Right hindlimb (tissue), 1 donor: ENCODE results near the gene CCDC197.
A peak's percentile ranks its signal among the peaks of the same experiment; 100 is the strongest.

ENCODE experiments used
- DNase-seq: peaks from one replicate; pipeline ENCODE4 v3.0.0-alpha.2; 2018

The CCDC197 gene

DNA sequence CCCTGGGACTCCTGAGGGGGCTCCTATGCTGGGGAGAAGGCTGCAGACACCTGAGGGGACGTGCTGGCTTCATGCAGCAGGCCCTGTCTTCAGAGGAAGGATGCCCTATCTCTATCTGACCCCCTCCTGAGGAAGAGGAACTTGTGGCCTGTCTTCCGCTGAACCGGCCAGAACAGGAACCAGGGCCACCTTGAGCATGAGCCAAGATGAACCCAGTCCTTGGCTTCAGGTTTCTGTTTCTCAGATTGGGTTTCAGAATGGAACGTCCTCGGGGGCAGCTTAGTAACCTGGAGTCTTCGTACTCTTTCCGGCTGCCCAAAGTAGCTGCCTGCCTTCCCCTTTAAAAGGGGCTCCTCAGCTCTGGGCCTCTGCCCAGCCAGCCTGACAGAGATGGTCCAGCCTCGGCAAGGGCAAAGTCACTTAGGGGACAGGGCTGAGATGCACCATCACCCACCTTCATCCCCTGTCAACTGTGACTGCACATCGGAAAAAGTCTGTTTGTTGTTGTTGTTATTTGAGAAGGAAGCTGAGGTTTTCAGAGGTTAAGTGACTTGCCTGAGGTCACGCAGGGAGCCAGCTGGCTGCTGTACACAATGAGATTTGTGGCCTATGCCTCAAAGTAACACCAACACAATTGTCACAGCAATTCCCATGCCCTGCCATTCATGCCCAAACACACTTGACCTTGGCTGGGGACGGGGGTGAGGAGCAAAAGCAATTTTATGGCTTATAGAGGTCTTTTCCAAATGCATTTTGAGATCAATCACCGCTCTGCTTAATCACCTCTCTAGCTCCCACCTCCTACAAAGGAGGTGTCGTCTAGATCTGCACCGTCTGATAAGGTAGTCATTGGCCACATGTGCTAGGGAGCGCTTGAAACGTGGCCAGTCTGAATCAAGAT, 34.1 kb upstream of the CCDC197 start:
- DNase-seq = no peak

- no peak for DNase-seq
These were observed 33.4 kb upstream of the CCDC197 start for GRCh38 chr14:93963692-93964091.

DNA sequence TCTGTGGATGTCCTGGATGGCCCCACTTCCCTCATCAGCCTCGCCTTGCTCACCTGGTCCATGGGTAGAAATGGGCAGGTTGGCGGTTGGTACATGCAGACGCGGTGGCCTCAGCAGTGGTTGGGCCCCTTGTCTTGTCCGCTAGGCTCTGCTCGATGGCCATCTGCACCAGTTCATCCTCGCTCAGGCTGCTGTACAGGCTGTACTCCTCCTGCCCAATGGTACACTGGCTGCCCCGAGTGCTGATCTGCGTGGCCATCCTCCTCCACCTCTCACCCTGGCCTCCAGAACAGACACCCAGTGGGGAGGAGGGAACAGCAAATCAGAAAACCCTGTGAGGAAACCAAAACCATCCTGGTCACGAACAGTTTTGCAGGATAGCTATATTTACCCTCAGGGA, 32.8 kb upstream of the CCDC197 start:
- no peak for DNase-seq

GRCh38 chr14:93964820-93965286, 32.2 kb upstream of the CCDC197 start:
- no peak for DNase-seq

- no peak for DNase-seq
These were observed 31.7 kb upstream of the CCDC197 start for GRCh38 chr14:93965287-93965821.

DNA sequence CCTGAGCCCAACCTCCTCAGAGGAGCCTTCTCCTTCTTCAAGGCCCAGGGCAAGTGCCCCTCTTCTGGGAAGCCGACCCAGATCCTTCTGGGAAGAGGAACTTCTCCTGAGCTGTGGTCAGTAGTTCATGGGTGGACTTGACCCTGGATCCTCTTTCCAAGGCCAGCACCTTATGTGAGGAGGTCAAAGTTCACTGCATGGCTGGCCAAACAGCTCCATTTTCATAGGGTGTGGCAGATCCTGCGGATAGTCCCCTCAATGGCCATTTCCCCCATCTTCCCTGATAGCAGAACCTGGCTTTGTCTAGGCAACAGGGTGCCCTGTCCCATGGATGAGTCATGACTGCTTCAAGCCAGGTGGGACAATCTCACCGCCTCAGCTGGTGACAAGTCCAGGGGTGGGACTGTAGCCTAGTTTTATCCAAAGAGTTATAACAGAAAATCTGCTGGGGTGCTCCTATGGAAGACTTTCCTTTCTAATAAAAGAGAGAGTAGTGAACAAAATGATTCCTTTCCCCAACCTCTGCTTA, 31.1 kb upstream of the CCDC197 start:
- no peak for DNase-seq

- no peak for DNase-seq
These were observed 29.4 kb upstream of the CCDC197 start for GRCh38 chr14:93967637-93968250.

- DNase-seq = peak; percentile 55
These were observed 27.8 kb upstream of the CCDC197 start for GRCh38 chr14:93969082-93969828.

GRCh38 chr14:93970585-93970964, 26.5 kb upstream of the CCDC197 start:
- no peak for DNase-seq

DNA sequence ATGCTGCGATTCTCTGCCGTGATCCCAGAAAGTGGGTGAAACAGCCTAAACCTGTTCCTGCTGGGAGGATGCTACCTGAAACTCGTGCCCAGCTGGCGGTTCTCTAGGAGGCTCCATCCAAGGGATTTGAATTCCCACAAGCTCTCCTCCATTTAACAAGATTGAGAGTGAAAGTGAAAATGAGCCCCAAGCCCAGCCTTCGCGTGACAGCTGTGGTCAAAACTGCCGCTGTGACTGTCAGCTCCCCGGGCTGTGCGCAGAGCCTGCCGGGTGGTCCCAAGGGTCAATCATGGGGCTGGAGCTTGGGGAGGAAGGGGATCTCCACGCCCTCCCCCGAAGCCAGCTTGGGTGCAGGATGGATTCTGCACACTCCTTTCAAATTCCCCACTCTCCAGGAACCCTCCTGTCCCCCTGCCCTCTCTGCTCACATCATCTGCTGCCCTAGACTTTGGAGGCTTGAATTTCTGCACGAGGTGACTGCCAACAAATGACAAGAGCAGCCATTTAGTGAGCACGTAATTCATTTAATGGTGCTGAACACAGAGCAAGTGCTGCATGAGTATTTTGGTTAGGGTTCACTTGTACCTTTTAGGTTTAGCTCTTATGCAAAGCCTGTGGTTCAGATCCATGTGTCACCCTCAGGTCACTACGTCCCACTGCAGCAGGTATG, 26.0 kb upstream of the CCDC197 start:
- DNase-seq = no peak

DNA sequence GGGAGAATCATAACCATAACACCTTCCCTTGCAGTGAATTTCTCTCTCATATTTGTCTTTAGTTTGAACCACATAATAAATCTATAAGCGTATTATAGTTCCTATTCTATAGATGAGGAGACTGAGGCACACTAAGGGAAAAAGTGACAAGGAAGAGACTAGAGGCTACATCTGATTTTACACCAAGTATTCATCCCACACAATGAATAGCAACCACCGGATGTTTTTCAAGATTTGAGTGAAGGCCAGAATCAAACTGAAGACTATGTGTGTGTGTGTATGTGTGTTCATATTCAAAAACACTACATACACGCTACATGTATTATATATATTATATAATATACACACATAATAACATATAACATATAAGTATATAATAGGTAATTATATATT, 25.5 kb upstream of the CCDC197 start:
- DNase-seq = no peak

GRCh38 chr14:93972618-93973205, 24.4 kb upstream of the CCDC197 start:
- no peak for DNase-seq

DNA sequence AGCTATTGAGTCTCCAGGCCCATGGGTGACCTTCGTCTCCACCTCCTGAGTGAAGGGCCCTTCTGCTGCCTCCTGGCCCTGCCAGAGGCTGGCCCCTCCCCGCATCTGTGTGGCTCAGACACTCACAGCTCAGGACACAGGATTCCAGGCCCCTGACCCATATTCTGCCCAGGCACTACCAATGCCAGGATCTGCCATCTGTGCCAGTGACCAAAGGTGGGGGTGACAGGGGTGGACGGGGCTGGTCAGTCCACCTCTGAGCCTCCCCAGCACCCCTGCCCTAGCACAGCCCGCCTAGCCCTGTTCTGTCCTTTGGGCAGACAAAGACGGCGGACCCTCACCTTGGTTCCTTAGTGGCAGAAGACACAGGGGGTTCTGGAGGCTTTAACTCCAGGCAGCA, 23.5 kb upstream of the CCDC197 start:
- no peak for DNase-seq

DNA sequence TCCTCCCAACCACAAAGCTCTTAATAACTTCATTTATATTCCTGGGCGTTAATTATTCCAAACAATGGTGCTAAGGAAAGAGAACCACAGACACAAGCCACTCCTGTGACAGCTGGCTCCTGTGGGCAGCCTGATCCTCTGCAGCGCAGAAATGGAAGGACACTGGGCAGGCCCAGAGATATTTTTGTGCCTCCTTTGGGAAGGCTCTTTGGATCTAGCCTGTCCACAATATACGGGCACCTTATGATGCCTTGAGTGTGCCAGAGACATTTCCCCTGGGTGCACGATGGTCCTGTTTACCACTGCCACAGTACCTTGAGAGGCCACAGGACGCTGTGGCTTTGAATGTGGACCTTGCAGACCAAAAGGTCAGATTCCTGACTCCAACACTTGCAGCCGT, 22.8 kb upstream of the CCDC197 start:
- no peak for DNase-seq

GRCh38 chr14:93974833-93975232, 22.3 kb upstream of the CCDC197 start:
- DNase-seq = peak; percentile 58

GRCh38 chr14:93975791-93976476, 21.2 kb upstream of the CCDC197 start:
- DNase-seq = no peak

DNA sequence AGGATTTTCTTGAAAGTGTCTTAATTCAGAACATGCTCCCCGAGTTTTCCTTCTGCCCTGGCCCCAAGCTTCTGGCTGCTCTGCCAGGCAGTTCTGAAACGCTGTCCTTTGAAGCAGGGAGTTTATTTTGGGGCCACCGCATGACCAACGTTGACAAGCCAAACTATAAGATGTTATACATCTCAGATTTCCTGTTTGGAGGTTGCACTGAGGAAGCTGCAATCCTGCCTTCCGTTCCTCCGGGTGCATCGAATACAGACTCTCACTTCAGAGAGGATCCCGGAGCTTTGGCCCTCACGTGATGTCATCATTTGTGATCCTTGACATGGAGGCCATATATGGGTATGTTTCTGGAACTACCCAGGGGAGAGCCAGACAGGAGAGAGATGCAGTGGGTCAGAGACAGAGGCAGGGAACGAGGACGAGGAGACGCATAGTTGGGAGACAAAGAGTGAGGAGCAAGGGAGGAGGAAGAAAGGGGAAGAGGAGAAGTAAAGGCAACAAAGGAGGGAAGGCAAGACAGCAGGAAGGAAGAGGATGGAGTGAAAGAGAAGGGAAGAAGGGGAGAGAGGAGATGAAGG, 20.5 kb upstream of the CCDC197 start, which contains the start of gene ASB2:
ASB2 (minus strand) TSS at position 94 of the 581 bp plus-strand sequence. CDS start 12,031 bp downstream, outside the sequence.
- no peak for DNase-seq

GRCh38 chr14:93977171-93977570, 19.9 kb upstream of the CCDC197 start:
- no peak for DNase-seq

GRCh38 chr14:93977790-93978581, 19.1 kb upstream of the CCDC197 start:
- no peak for DNase-seq

GRCh38 chr14:93978735-93979134, 18.4 kb upstream of the CCDC197 start:
- DNase-seq = no peak
